ENCODE data around the gene CREG2. TPM values are rescaled to one million over a fixed set of nuclear protein-coding genes. Genes with fewer than 3 reads are reported as not detected.

CREG2 gene
- polyA plus RNA-seq, 1 donor from 2014 or later = 1.2 TPM

DNA sequence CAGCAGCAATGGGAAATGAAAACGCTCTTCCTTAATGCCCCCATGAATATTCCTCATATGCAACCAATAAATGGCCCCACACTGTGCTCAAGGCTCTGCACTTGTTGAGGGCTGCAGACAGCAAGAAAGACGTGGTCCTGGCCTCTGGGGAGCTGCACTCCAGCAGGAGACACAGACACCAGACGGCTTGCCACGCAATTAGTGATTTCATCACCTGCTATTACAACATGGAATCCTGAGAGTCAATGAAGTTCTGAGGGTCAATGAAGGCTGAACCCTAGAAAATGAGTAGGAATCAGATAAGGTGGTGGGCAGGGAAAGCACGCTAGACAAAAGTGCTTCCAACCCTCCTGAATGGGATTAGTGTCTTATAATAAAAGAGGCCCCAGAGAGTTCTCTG lies 18.9 kb downstream of the CREG2 start:
- no peak overlapping the region for H3K4me3 ChIP-seq (ENCODE audit: low read length)
- no peaks in the 10 kb centered on the region for H3F3A ChIP-seq (ENCODE audit: insufficient read depth, low read length, poor library complexity, severe bottlenecking)
- H3K4me2 ChIP-seq (ENCODE audit: low read length) = no peak overlapping the region
- no peaks in the 10 kb centered on the region for H3K36me3 ChIP-seq (ENCODE audit: insufficient read depth, low read length)
- H3K9me2 ChIP-seq (ENCODE audit: insufficient read depth, low read length) = no peaks in the 10 kb centered on the region
- H3K9ac ChIP-seq (ENCODE audit: low read length) = no peak overlapping the region
- no peak overlapping the region for H3K27ac ChIP-seq (ENCODE audit: low read length)
- H4K20me1 ChIP-seq (ENCODE audit: insufficient read depth) = no peaks in the 10 kb centered on the region
- no peaks in the 10 kb centered on the region for H3K79me2 ChIP-seq (replicated peaks; ENCODE audit: insufficient read depth, low read length)
- no peaks in the 10 kb centered on the region for H3K27me3 ChIP-seq (ENCODE audit: insufficient read depth, low read depth, low read length)
- H2AFZ ChIP-seq (ENCODE audit: low read depth, low read length) = no peak overlapping the region
- TF ChIP-seq SMC3 (conservative IDR thresholded peaks at IDR 0.05; ENCODE audit: poor library complexity) (no peak), POLR2AphosphoS5 (IDR thresholded peaks at IDR 0.05) (no peak), EP300 (conservative IDR thresholded peaks at IDR 0.05; ENCODE audit: poor library complexity, severe bottlenecking) (no peak), TAF1 (IDR thresholded peaks at IDR 0.05; ENCODE audit: low read depth) (no peak), CTCF (IDR thresholded peaks at IDR 0.05; ENCODE audit: poor library complexity, severe bottlenecking) (no peak), RAD21 (conservative IDR thresholded peaks at IDR 0.05) (no peak), MXI1 (conservative IDR thresholded peaks at IDR 0.05; ENCODE audit: poor library complexity, severe bottlenecking) (no peak), EZH2 (IDR thresholded peaks at IDR 0.05; ENCODE audit: borderline replicate concordance, insufficient read depth, low read length, poor library complexity, severe bottlenecking) (no peak)
- TF ChIP-seq, protein P1, sequence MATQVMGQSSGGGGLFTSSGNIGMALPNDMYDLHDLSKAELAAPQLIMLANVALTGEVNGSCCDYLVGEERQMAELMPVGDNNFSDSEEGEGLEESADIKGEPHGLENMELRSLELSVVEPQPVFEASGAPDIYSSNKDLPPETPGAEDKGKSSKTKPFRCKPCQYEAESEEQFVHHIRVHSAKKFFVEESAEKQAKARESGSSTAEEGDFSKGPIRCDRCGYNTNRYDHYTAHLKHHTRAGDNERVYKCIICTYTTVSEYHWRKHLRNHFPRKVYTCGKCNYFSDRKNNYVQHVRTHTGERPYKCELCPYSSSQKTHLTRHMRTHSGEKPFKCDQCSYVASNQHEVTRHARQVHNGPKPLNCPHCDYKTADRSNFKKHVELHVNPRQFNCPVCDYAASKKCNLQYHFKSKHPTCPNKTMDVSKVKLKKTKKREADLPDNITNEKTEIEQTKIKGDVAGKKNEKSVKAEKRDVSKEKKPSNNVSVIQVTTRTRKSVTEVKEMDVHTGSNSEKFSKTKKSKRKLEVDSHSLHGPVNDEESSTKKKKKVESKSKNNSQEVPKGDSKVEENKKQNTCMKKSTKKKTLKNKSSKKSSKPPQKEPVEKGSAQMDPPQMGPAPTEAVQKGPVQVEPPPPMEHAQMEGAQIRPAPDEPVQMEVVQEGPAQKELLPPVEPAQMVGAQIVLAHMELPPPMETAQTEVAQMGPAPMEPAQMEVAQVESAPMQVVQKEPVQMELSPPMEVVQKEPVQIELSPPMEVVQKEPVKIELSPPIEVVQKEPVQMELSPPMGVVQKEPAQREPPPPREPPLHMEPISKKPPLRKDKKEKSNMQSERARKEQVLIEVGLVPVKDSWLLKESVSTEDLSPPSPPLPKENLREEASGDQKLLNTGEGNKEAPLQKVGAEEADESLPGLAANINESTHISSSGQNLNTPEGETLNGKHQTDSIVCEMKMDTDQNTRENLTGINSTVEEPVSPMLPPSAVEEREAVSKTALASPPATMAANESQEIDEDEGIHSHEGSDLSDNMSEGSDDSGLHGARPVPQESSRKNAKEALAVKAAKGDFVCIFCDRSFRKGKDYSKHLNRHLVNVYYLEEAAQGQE (IDR thresholded peaks at IDR 0.05; ENCODE audit: borderline replicate concordance) = no peak
- H3K9me3 ChIP-seq (ENCODE audit: low read length) = no peaks in the 10 kb centered on the region

GRCh38 chr2:101367508-101367907 lies 19.8 kb downstream of the CREG2 start:
- TF ChIP-seq EP300 (conservative IDR thresholded peaks at IDR 0.05; ENCODE audit: poor library complexity, severe bottlenecking) (no peak), MXI1 (conservative IDR thresholded peaks at IDR 0.05; ENCODE audit: poor library complexity, severe bottlenecking) (no peak), EZH2 (IDR thresholded peaks at IDR 0.05; ENCODE audit: borderline replicate concordance, insufficient read depth, low read length, poor library complexity, severe bottlenecking) (no peak), CTCF (IDR thresholded peaks at IDR 0.05; ENCODE audit: poor library complexity, severe bottlenecking) (no peak), RAD21 (conservative IDR thresholded peaks at IDR 0.05) (no peak)
- TF ChIP-seq, protein P1 (IDR thresholded peaks at IDR 0.05; ENCODE audit: borderline replicate concordance) = no peak
- Histone ChIP-seq H3K4me2 (ENCODE audit: low read length) (no peak overlapping the region), H4K20me1 (ENCODE audit: insufficient read depth) (no peaks in the 10 kb centered on the region), H3F3A (ENCODE audit: insufficient read depth, low read length, poor library complexity, severe bottlenecking) (no peaks in the 10 kb centered on the region), H3K9me3 (ENCODE audit: low read length) (no peaks in the 10 kb centered on the region), H3K4me3 (ENCODE audit: low read length) (no peak overlapping the region), H3K9me2 (ENCODE audit: insufficient read depth, low read length) (no peaks in the 10 kb centered on the region), H2AFZ (ENCODE audit: low read depth, low read length) (no peak overlapping the region), H3K79me2 (replicated peaks; ENCODE audit: insufficient read depth, low read length) (no peaks in the 10 kb centered on the region), H3K9ac (ENCODE audit: low read length) (no peak overlapping the region), H3K27ac (ENCODE audit: low read length) (no peak overlapping the region), H3K36me3 (ENCODE audit: insufficient read depth, low read length) (no peaks in the 10 kb centered on the region), H3K27me3 (ENCODE audit: insufficient read depth, low read depth, low read length) (no peaks in the 10 kb centered on the region)

Data from neural cell (in vitro differentiated cells).